ENCODE results near the gene ROBO2. TPM values are rescaled to one million over a fixed set of nuclear protein-coding genes. Genes with fewer than 3 reads are reported as not detected.

ROBO2 gene
- polyA plus RNA-seq, 1 of the 3 experiments (the other 2 are of a cell fraction) = not detected

DNA sequence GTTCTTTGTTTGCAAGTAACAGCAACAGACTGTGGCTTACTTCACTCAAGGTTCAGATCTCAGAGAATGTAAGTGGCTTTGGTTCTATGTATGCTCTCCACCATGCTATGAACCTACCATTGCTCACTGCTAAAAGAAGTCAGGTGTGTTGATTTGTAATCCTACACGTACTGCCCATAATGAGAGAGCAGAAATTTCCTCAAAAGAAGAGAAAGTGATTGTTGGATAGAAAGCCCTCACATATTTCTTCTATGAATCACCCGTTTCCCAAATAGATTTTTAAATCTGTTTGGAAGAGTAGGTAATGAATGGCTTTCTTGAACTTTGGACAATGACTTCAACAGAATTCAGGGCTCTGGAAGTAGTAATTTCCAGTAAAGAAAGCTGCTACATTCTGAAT lies 565.4 kb downstream of the ROBO2 start:
- no peak overlapping the region for H3K9ac ChIP-seq
- no peak overlapping the region for H3K27ac ChIP-seq (ENCODE audit: low read depth in 2 of 2, low read length in 1 of 2)
- H3F3A ChIP-seq (replicated peaks; ENCODE audit: insufficient read depth) = peaks cover 4% of the 10 kb centered on the region
- H3K36me3 ChIP-seq (replicated peaks in 1 of 2; ENCODE audit: control insufficient read depth in 1 of 2, insufficient read depth in 2 of 2, low read length in 1 of 2) = no peaks in the 10 kb centered on the region
- DNase-seq = no peak
- no peak overlapping the region for H3K4me2 ChIP-seq
- ChIA-PET CTCF (no interaction called here), POLR2A (no interaction called here)
- no peaks in the 10 kb centered on the region for H3K79me2 ChIP-seq (ENCODE audit: insufficient read depth)
- no peak overlapping the region for H2AFZ ChIP-seq (ENCODE audit: low read depth)
- no peaks in the 10 kb centered on the region for H3K9me2 ChIP-seq
- H4K20me1 ChIP-seq (ENCODE audit: insufficient read depth) = no peaks in the 10 kb centered on the region
- H3K9me3 ChIP-seq = no peaks in the 10 kb centered on the region
- TF ChIP-seq NRF1 (IDR thresholded peaks at IDR 0.05; ENCODE audit: low read depth, low read length) = no peak
- TF ChIP-seq, protein P1, sequence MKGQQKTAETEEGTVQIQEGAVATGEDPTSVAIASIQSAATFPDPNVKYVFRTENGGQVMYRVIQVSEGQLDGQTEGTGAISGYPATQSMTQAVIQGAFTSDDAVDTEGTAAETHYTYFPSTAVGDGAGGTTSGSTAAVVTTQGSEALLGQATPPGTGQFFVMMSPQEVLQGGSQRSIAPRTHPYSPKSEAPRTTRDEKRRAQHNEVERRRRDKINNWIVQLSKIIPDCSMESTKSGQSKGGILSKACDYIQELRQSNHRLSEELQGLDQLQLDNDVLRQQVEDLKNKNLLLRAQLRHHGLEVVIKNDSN (IDR thresholded peaks at IDR 0.05; ENCODE audit: borderline replicate concordance, low read depth) = no peak
- no peak for TF ChIP-seq MXI1 (IDR thresholded peaks at IDR 0.05; ENCODE audit: low read depth, low read length)
- TF ChIP-seq TAF1 (IDR thresholded peaks at IDR 0.05; ENCODE audit: borderline replicate concordance, low read depth, low read length) = no peak
- TF ChIP-seq, protein P2, sequence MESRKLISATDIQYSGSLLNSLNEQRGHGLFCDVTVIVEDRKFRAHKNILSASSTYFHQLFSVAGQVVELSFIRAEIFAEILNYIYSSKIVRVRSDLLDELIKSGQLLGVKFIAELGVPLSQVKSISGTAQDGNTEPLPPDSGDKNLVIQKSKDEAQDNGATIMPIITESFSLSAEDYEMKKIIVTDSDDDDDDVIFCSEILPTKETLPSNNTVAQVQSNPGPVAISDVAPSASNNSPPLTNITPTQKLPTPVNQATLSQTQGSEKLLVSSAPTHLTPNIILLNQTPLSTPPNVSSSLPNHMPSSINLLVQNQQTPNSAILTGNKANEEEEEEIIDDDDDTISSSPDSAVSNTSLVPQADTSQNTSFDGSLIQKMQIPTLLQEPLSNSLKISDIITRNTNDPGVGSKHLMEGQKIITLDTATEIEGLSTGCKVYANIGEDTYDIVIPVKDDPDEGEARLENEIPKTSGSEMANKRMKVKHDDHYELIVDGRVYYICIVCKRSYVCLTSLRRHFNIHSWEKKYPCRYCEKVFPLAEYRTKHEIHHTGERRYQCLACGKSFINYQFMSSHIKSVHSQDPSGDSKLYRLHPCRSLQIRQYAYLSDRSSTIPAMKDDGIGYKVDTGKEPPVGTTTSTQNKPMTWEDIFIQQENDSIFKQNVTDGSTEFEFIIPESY (IDR thresholded peaks at IDR 0.05; ENCODE audit: borderline replicate concordance, low read depth) = no peak
- TF ChIP-seq MEF2A (IDR thresholded peaks at IDR 0.05; ENCODE audit: borderline replicate concordance, low read depth) = no peak
- TF ChIP-seq EP300 (IDR thresholded peaks at IDR 0.05; ENCODE audit: borderline replicate concordance in 1 of 2, low read depth in 1 of 2, low read length in 1 of 2) = no peak
- TF ChIP-seq, protein P3, sequence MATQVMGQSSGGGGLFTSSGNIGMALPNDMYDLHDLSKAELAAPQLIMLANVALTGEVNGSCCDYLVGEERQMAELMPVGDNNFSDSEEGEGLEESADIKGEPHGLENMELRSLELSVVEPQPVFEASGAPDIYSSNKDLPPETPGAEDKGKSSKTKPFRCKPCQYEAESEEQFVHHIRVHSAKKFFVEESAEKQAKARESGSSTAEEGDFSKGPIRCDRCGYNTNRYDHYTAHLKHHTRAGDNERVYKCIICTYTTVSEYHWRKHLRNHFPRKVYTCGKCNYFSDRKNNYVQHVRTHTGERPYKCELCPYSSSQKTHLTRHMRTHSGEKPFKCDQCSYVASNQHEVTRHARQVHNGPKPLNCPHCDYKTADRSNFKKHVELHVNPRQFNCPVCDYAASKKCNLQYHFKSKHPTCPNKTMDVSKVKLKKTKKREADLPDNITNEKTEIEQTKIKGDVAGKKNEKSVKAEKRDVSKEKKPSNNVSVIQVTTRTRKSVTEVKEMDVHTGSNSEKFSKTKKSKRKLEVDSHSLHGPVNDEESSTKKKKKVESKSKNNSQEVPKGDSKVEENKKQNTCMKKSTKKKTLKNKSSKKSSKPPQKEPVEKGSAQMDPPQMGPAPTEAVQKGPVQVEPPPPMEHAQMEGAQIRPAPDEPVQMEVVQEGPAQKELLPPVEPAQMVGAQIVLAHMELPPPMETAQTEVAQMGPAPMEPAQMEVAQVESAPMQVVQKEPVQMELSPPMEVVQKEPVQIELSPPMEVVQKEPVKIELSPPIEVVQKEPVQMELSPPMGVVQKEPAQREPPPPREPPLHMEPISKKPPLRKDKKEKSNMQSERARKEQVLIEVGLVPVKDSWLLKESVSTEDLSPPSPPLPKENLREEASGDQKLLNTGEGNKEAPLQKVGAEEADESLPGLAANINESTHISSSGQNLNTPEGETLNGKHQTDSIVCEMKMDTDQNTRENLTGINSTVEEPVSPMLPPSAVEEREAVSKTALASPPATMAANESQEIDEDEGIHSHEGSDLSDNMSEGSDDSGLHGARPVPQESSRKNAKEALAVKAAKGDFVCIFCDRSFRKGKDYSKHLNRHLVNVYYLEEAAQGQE (IDR thresholded peaks at IDR 0.05; ENCODE audit: low read depth, low read length) = no peak
- no peak for TF ChIP-seq TCF12 (IDR thresholded peaks at IDR 0.05)
- TF ChIP-seq RCOR1 (IDR thresholded peaks at IDR 0.05; ENCODE audit: low read length) = no peak
- TF ChIP-seq GABPA (IDR thresholded peaks at IDR 0.05; ENCODE audit: low read depth) = no peak
- no peak for TF ChIP-seq FOSL2 (IDR thresholded peaks at IDR 0.05; ENCODE audit: borderline replicate concordance, low read depth)
- no peak for TF ChIP-seq FOXJ3 (CRISPR knock-in tag; IDR thresholded peaks at IDR 0.05)
- TF ChIP-seq RAD21 (IDR thresholded peaks at IDR 0.05; ENCODE audit: low read length) = no peak
- no peaks in the 10 kb centered on the region for H3K27me3 ChIP-seq (ENCODE audit: insufficient read depth)
- 50% methylated on average over 2 of the region's 2 CpGs for WGBS (ENCODE audit: low lambda C conversion rate)
- H3K4me3 ChIP-seq (ENCODE audit: low read depth in 2 of 2, low read length in 1 of 2) = no peak overlapping the region
- H3K4me1 ChIP-seq (ENCODE audit: control insufficient read depth in 1 of 2, insufficient read depth in 2 of 2, low read depth in 1 of 2, low read length in 1 of 2) = no peaks in the 10 kb centered on the region

Measured in SK-N-SH (cell line).